ENCODE data around the gene RAB3B.

DNA sequence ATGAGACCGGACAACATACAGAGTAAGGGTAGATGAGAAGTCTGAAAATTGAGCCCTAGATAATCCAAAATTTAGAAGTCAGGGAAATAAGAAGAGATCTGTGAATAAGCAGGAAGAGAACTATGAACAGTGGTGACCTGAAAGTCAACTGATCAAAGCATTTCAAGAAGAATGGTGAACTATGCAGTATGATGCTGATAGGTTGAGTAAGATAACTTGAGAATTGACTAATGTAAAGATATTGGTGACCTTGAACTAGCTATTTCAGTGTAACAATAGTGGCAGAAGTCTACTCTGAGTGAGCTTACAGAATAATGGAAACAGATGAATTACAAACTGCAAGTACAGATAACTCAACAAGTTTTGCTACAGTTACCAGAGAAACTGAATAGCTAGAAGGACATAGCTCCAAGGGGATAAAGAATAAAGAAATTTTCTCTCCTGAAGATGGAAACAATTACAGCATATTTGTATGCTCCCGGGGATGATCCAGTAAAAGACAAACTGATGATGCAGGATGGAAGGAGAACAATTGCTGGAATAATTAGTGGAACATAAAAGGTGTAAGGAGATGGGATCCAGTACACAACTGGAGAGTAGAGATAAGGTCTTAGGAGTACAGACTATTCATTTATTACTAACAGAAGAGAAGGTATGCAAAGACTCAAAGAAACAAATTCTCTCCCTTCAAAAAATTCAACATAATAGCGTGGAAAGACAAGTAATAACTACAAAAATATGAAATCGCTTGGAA is 122.8 kb downstream of the RAB3B start:
- TF ChIP-seq NFIC (IDR thresholded peaks at IDR 0.05) (no peak), EGR1 (IDR thresholded peaks at IDR 0.05) (no peak), EP300 (IDR thresholded peaks at IDR 0.05; ENCODE audit: borderline replicate concordance) (no peak), TAF1 (IDR thresholded peaks at IDR 0.05; ENCODE audit: low read depth) (no peak), RAD21 (IDR thresholded peaks at IDR 0.05; ENCODE audit: low read depth) (no peak), CREB1 (IDR thresholded peaks at IDR 0.05; ENCODE audit: low read depth) (no peak), CEBPB (IDR thresholded peaks at IDR 0.05) (no peak), FOXM1 (IDR thresholded peaks at IDR 0.05; ENCODE audit: borderline replicate concordance, low read depth) (no peak), ZBTB7A (IDR thresholded peaks at IDR 0.05; ENCODE audit: low read depth) (no peak), YY1 (IDR thresholded peaks at IDR 0.05; ENCODE audit: low read depth) (no peak)
- TF ChIP-seq, protein P1, sequence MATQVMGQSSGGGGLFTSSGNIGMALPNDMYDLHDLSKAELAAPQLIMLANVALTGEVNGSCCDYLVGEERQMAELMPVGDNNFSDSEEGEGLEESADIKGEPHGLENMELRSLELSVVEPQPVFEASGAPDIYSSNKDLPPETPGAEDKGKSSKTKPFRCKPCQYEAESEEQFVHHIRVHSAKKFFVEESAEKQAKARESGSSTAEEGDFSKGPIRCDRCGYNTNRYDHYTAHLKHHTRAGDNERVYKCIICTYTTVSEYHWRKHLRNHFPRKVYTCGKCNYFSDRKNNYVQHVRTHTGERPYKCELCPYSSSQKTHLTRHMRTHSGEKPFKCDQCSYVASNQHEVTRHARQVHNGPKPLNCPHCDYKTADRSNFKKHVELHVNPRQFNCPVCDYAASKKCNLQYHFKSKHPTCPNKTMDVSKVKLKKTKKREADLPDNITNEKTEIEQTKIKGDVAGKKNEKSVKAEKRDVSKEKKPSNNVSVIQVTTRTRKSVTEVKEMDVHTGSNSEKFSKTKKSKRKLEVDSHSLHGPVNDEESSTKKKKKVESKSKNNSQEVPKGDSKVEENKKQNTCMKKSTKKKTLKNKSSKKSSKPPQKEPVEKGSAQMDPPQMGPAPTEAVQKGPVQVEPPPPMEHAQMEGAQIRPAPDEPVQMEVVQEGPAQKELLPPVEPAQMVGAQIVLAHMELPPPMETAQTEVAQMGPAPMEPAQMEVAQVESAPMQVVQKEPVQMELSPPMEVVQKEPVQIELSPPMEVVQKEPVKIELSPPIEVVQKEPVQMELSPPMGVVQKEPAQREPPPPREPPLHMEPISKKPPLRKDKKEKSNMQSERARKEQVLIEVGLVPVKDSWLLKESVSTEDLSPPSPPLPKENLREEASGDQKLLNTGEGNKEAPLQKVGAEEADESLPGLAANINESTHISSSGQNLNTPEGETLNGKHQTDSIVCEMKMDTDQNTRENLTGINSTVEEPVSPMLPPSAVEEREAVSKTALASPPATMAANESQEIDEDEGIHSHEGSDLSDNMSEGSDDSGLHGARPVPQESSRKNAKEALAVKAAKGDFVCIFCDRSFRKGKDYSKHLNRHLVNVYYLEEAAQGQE (IDR thresholded peaks at IDR 0.05; ENCODE audit: low read depth): no peak
- TF ChIP-seq, protein P2, sequence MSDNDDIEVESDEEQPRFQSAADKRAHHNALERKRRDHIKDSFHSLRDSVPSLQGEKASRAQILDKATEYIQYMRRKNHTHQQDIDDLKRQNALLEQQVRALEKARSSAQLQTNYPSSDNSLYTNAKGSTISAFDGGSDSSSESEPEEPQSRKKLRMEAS (IDR thresholded peaks at IDR 0.05): no peak
- TF ChIP-seq, protein P3, sequence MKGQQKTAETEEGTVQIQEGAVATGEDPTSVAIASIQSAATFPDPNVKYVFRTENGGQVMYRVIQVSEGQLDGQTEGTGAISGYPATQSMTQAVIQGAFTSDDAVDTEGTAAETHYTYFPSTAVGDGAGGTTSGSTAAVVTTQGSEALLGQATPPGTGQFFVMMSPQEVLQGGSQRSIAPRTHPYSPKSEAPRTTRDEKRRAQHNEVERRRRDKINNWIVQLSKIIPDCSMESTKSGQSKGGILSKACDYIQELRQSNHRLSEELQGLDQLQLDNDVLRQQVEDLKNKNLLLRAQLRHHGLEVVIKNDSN (IDR thresholded peaks at IDR 0.05): no peak

Measured in Ishikawa (cell line).